Measurements from ENCODE around the gene TUBB3.

TUBB3 gene

DNA sequence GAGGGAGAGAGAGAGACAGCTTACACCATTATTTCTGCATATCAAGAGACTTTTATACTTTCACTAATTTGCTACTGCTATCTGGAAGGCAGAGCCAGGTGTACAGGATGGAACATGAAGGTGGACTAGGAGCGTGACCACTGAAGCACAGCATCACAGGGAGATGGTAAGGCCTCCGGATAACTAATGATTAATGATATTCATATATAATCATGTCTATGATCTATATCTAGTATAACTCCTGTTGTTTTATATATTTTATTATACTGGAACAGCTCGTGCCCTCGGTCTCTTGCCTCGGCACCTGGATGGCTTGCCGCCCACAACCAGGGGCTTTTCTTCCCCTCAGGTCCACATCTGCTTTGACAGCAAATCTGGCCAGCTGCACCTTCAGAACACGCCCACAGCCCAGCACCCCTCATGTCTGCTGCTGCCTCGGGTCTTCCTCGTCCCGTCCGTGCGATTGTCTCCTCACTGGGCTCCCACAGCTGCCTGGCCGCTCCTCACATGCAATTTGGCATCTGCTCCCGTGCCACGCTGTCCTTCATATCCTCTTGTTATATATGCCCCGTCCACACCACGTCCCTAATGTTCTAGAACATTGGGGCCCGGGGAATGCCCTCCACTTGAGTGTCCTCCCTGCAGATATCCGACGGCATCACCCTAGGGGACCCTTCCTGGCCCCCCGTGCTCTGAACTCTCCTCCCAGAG, 15.2 kb downstream of the TUBB3 start:
- DNase-seq (ENCODE audit: low read depth) = no peak

DNA sequence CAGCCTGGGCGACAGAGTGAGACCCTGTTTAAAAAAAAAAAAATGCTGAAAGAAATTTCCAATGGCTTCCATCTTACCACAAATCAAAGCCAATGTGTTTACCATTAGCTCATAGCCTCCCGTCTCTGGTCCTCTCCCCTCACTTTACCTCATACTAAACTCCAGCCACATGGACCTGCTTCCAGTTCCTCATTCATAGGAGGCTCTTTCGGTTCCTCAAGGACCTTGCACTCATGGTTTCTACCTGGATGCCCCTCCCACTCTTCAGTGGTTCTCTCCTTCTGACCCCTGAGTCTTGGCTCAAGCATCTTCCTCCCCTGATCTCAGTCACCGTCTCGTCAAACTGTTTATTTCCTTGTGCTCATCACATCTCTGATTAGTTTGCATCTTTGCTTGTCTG, 21.6 kb downstream of the TUBB3 start:
- DNase-seq (ENCODE audit: low read depth) = no peak

DNA sequence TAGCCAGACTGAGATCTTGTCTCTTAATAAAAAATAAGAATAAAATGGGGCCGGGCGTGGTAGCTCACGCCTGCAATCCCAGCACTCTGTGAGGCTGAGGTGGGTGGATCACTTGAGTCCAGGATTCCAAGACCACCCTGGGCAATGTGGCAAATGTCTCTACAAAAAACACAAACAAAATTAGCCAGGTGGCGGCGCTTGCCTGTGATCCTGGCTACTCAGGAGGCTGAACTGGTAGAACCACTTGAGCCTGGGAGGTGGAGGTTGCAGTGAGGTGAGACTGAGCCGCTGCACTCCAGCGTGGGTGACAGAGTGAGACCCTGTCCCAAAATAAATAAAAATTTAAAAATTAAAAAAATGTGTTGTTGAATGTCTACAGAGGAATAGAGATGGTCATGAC, 22.5 kb downstream of the TUBB3 start:
- DNase-seq (ENCODE audit: low read depth) = no peak

DNA sequence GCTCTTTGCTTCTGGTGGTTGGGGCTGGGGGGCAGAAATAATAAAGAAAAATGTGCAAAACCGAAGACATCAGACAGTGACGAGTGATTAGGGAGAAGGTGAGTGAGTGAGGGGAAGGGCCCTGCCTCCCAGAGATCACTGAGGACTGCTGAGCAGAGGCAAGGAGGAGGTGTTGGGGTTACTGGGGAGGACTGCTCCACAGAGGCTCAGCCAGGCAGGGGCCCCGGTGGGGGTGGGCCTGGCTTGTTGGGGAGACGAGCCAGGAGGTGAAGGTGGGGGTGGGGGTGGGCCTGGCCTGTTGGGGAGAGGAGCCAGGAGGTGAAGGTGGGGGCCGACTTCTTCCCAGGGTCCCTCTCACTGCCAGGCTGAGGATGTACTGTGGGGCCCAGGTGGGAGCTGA, 23.4 kb downstream of the TUBB3 start:
- no peak for DNase-seq (ENCODE audit: low read depth)

DNA sequence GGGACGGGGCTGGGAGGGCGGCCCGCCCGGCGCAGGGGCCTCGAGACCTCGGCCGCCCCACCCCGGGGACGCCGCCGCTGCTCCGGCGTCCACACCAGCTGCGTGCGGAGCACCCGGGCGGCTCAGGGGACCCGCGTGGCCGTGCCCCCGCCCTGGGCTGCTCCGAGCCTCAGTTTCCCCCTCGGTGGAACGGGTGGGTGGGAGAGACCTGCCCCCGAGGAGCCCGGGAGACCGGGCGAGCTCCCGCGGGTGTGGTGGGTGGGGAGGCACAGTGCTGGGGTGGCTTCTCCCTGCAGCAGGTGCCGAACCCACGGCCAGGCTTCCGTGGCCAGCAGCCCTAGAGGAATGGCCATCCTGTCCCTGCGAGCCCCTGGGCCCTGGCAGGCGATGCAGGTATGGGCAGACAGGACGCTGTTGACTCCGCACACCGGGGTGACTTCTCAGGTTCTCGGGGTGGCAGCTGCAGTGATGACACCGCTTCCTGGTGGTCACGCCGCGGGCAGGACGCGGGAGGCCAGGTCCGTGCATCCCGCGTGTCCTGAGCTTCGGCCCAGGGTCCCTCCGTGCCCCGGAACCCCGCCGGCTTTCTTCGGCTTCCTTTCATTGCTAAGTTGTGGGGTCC, 26.1 kb downstream of the TUBB3 start:
- no peak for DNase-seq (ENCODE audit: low read depth)

DNA sequence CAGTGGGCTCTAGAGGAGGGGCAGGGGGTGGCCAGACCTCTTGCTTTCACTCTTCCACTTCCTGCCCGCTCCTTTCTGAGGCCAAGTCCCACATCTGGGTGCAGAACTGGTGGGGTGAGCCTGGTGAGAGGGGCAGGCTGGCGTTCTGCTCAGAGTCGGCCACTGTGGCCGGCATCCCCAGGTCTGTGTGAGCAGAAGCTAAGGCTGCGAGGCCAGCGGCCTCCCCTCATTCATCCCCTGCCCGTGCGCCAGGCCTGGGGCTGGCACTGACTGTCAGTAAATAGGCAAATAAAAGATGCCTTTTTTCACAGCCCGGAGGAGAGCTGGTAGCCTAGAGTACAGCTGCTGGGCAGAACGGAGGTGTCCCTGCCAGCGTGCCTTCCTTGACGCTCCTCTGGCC, 26.6 kb downstream of the TUBB3 start:
- no peak for DNase-seq (ENCODE audit: low read depth)

DNA sequence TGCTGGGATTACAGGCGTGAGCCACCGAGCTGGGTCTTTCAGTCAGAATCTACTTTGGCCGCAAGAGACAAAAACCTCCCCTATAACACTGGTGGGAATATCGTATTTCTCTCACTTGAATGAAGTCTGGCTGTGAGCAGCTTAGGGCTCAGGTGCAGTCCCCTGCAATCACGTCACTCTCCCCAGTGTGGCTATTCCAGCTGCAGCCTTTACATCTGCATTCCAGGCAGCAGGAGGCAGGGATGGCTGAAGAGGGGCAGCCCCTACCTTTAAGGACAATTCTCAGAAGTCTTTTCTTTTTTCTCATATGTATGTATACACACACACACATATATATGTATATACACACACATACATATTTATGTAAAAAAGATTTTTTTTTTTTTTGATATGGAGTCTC, 28.4 kb downstream of the TUBB3 start:
- no peak for DNase-seq (ENCODE audit: low read depth)

DNA sequence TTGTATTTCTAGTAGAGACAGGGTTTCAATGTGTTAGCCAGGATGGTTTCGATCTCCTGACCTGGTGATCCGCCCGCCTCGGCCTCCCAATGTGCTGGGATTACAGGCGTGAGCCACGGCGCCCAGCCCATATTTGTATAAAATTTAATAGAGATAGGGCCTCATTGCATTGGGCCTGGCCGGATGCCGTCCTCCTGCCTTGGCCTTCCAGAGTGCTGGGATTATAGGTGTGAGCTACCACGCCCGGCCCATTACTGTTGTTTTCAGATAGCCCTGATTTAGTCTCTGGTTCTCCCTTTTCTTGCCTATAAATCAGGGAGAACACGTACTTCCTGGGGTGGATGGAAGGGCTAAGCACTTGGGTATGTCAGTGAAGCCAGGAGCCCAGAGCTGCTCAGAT, 28.9 kb downstream of the TUBB3 start:
- no peak for DNase-seq (ENCODE audit: low read depth)

DNA sequence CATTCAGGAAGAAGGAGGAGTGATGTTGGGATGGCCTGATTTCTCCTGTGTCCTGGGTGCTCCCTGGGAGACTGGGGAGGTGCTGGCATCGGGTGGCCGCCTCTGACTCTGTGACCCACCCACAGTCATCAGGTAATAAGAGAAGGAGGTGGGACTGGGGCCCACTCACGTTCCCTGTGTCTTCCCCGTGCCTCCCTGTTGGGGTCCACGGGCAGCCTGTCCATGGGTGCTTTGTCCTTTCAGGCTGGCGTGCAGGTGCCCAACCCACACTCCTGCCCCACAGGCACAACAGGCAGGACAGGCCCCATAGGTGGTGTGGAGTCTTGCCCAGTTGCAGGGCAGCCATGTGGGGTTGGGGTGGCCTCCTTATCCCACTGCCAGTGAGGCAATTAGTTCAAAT, 29.4 kb downstream of the TUBB3 start:
- no peak for DNase-seq (ENCODE audit: low read depth)

DNA sequence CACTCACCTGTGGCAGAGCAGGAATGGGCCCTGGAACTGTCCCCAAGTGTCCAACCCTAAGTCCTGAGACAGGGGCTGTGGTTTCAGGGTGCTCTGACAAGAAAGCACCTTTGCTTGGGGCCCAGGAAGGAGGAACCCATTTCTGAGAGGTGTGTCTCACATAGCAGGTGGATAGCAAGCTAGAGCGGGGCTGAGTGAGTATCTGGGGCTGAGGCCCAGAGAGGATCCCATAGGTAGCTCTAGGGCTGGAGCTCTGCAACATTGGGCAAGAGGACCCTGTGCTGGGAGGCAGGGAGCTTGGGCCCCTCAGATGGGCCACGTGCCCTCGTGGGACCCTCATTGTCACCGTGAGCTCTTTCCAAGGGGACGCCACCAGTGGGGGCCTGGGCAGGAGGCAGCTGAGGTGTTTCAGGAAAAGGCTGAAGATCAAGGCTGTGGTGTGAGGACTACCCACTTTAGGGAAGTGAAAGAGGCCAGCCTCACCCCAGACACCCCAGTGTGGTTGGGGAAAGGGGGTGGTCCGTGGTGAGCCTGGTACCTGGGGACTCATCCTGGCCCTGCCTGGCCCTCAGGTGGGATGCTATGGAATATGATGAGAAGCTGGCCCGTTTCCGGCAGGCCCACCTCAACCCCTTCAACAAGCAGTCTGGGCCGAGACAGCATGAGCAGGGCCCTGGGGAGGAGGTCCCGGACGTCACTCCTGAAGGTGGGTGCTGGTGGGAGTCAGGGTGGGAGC, 30.7 kb downstream of the TUBB3 start:
- no peak for DNase-seq (ENCODE audit: low read depth)

DNA sequence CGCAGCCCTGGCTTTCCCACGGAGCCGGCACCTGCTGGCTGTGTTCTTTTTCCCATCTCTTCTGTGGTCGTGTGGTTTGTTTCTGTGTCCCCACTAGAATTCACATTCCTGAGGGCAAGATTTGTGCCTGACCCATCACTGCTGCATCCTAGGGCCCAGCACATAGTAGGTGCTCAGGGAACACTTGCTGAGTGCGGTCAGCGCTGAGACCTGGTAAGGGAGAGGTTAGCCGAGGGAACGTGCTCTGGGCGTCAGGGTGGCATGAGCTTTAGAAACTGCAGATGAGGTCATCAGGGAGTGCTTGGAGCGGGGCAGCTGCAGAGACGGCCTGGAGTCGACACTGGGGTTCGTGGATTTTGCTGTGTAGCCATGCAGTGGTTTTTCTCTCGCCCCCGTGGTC, 31.3 kb downstream of the TUBB3 start:
- DNase-seq (ENCODE audit: low read depth) = no peak

DNA sequence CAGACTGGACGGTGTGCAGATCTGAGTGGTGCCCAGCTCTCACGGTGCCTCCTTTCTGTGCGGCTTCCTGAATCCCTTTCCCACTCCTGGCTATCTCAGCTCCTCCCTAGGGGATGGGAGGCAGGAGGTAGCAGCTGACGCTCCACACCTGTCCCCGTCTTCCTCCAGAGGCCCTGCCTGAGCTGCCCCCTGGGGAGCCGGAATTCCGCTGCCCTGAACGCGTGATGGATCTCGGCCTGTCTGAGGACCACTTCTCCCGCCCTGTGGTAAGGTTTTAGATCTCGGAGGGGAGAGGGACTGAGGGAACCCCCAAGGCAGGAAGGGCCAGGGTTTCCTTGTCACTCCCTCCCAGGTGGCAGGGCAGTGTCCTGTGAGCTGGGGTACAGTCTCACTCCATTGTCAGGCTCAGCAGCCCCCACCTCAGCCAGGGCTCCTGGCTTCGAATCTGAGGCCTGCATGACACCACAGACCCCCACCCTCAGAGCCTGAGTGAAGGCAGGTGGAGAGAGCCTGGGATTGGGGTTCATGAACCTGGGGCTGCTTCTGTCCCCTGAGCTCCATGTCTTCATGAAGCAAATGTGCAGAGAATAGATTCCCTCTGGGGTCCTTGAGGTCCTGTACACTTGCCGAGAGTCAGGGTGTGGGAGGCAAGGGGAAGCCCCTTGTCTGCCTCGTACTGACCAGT, 32.0 kb downstream of the TUBB3 start:
- DNase-seq (ENCODE audit: low read depth) = no peak

DNA sequence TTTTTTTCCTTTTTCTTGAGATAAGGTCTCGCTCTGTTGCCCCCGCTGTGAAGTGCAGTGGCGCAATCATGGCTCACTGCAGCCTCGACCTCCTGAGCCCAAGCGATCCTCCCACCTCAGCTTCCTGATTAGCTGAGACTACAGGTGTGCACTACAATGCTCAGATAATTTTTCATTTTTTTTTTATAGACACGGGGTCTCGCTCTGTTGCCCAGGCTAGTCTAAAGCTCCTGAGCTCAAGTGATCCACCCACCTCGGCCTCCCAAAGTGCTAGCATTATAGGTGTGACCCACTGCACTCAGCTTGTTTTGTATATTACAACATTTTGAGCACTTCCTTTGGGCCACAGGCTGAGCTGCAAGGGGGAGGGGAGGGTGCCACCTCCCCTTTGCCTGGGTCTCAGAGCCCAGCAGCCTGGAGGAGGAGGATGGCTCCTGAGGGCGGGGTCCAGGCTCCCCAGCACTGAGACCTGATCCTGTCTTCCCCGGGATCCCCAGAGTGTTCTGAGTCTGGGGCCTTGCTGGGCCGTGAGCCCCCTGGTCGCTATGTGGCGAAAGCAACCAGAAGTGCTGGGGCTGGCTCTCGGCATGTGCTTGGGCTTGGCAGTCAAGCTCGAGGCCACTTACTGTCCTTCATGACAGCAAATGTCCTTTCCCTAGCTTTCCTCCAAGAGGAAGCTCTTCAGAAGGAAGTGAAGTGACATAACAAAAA, 33.5 kb downstream of the TUBB3 start:
- DNase-seq (ENCODE audit: low read depth) = no peak

DNA sequence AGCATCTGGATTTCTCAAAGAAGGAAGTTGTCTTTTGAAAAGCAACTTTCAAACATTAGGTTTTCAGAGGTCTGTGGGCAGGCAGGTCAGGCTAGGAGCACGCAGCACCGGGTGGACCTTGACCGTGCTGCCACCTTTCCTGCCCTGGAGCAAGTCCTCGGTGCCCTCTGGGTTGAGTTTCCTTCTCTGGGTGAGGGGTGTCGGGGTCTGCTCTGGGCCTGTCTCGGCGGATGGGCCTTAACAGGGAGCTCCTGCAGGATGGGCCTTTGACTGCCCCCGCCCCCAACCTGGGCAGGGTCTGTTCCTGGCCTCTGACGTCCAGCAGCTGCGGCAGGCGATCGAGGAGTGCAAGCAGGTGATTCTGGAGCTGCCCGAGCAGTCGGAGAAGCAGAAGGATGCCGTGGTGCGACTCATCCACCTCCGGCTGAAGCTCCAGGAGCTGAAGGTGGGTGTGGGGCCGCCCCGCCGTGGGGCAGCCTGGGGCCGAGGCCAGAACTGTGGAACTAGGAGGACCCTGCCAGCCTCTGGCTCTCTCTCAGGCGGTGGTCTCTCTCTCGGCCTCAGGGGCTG, 34.2 kb downstream of the TUBB3 start:
- DNase-seq (ENCODE audit: low read depth) = no peak

DNA sequence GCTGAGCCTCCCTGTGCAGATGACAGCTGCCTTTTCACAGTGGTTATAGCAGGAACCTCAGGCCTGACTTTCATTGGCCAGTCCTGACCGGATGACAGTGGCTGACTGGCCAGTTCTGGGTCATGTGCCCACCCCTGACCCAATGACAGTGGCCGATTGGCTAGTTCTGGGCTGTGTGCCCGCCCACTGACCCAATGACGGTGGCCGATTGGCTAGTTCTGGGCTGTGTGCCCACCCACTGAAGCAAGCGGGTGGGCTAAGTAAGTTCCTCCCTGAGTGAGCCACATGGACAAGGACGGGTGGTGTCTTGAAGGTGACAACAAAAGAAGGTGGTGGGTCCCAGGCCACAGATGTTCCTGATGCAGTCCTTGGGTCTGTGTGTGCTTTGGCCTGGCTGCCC, 34.9 kb downstream of the TUBB3 start:
- no peak for DNase-seq (ENCODE audit: low read depth)

DNA sequence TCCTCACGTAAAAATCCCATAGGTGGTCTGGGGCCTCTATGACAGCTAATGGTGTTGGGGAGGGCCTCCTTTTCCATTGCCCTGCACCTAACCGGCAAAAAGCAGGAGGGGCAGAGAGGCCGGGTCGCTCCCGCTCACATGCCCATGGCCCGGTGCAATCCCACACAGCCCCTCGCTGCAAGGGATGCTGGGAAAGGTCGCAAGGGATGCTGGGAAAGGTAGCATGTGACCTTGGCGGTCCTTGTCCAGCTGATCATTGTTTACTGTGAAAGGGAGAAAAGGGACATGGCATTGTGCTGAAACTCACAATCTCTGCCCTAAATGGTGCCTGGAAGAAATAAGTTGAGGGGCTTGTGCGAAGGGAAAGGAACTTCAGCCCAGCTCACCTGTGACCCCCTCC, 35.5 kb downstream of the TUBB3 start:
- no peak for DNase-seq (ENCODE audit: low read depth)

DNA sequence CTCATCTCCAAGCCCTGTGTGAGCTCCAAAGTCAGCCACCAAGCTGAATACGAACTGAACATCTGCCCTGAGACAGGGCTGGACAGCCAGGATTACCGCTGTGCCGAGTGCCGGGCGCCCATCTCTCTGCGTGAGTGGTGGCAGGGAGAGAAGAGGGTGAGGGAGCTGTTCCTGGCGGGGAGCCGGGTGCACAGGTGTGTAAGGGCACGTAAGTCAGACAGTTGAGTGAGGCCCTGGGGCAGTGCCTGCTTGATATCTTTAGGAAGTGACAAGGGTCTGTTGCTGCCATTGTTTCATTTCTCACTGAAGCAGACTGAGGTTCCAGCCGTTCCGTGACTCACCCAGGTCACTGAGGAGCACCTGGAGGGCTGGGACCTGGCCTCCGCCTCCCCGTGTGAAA, 37.8 kb downstream of the TUBB3 start:
- DNase-seq (ENCODE audit: low read depth) = no peak

DNA sequence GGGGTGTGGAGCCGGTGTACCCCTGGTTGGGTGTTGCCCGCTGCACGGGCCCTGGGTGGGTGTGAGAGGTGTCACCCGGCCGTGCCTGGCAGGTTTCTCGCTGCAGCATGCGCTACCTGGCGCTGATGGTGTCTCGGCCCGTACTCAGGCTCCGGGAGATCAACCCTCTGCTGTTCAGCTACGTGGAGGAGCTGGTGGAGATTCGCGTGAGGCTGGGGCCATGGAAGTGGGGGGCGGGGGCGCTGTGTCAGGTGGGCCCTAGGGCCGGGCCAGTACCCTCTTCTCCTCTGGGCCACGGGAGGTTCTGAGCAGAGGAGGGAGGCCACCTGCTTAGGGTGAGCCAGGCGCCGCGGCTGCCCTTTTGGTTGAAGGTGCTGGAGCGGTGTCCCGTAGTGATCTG, 38.8 kb downstream of the TUBB3 start:
- no peak for DNase-seq (ENCODE audit: low read depth)

DNA sequence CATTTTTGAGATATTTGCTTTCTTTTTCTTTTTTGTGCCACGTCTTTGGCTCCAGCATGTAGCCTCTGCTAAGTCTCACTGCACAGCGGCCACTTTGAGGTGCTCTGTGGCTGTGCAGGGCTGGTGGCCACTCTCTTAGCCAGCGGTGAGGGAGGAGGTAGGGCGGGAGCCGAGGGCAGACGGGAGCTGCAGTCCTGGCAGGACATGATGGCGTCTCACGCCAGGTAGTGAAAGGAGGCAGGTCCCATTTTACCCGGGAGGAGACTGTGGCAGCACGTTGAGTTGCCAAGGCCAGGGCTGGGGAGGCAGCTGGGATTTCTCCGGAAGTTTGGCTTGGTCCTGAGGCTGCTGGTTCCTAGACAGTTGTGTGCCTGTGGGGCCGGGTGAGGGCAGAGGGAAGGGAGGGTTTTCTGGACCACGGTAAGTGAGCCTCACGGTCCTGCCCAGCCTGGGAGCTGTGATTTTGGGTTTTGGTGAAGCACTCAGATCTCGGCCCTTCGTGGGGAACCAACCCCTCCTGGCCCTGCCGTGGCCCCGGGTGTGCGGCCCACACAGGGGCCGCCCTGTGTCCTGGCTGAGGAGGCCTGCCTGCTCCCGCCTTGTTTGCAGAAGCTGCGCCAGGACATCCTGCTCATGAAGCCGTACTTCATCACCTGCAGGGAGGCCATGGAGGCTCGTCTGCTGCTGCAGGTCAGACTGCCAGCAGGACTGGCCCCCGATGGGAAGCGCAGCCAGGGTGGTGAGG, 39.8 kb downstream of the TUBB3 start:
- no peak for DNase-seq (ENCODE audit: low read depth)

DNA sequence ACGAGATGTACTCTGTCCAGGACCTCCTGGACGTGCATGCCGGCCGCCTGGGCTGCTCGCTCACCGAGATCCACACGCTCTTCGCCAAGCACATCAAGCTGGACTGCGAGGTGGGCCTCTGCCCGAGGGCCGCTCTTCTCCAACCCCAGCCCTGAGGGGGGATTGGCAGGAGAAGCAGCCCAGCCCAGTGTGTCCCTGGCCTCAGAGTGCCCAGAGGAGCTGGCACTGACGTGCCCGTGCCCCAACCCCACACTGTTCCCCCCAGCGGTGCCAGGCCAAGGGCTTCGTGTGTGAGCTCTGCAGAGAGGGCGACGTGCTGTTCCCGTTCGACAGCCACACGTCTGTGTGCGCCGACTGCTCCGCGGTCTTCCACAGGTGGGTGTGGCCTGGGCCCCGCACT, 41.1 kb downstream of the TUBB3 start:
- DNase-seq (ENCODE audit: low read depth) = no peak
